Spleen (tissue), 11 donors: ENCODE results near the gene PRAF2. TPM values are rescaled to one million over a fixed set of nuclear protein-coding genes. Genes with fewer than 3 reads are reported as not detected.

Experiments used
- DNase-seq: peaks from one replicate; pipeline ENCODE4 v3.0.0-alpha.2; 2020
- H3K27ac ChIP-seq, 8 donors: fragments of 200-600 bp; sonication (generic) in 7 of 8; 1 replicate in 4 of 8; 2 replicates in 4 of 8; pipeline versions ENCODE4 v1.5.0 to v1.8.0; 2016 to 2021; ENCODE audit warnings: inconsistent platforms in 4 of 8, mild to moderate bottlenecking in 4 of 8, moderate library complexity in 1 of 8
- H3K27me3 ChIP-seq, 7 donors: fragments of 200-600 bp; sonication (generic) in 6 of 7; replicated peaks in 1 of 7; 1 replicate in 4 of 7; 2 replicates in 3 of 7; pipeline versions ENCODE4 v1.5.0 to v1.8.0; 2016 to 2021; ENCODE audit warnings: inconsistent platforms in 3 of 7, mild to moderate bottlenecking in 1 of 7
- H3K36me3 ChIP-seq, 6 donors: fragments of 200-600 bp; sonication (generic) in 5 of 6; 1 replicate in 4 of 6; 2 replicates in 2 of 6; pipeline versions ENCODE4 v1.5.0 to v1.8.0; 2016 to 2021; ENCODE audit warnings: inconsistent platforms in 2 of 6
- H3K4me1 ChIP-seq, 6 donors: fragments of 200-600 bp; sonication (generic) in 5 of 6; 1 replicate in 3 of 6; 2 replicates in 3 of 6; pipeline versions ENCODE4 v1.5.0 to v1.8.0; 2016 to 2021; ENCODE audit warnings: inconsistent platforms in 3 of 6
- H3K4me3 ChIP-seq, 8 donors: fragments of 200-600 bp; sonication (generic) in 7 of 8; 1 replicate in 4 of 8; 2 replicates in 4 of 8; pipeline versions ENCODE4 v1.5.0 to v1.8.0; 2016 to 2021; ENCODE audit warnings: inconsistent platforms in 4 of 8, mild to moderate bottlenecking in 4 of 8, moderate library complexity in 2 of 8
- H3K9me3 ChIP-seq, 8 donors: fragments of 200-600 bp; sonication (generic) in 7 of 8; 1 replicate in 4 of 8; 2 replicates in 4 of 8; pipeline versions ENCODE4 v1.5.0 to v1.8.0; 2016 to 2021; ENCODE audit warnings: inconsistent platforms in 4 of 8
- POLR2A ChIP-seq, 3 donors: fragments of 450-650 bp; IDR thresholded peaks; one replicate each; pipeline ENCODE4 v1.5.1; 2017; ENCODE audit warnings: antibody characterized with exemption in 3 of 3, mild to moderate bottlenecking in 1 of 3
- POLR2AphosphoS5 ChIP-seq, 3 donors: sonication (generic); formaldehyde crosslinking; IDR thresholded peaks; one replicate each; pipeline ENCODE4 v1.5.1; 2017; ENCODE audit warnings: antibody characterized with exemption in 3 of 3
- WGBS, 5 donors: extraction: QIAGEN DNeasy Blood & Tissue Kit in 3 of 5; methylation state at CpG; one replicate each; pipeline versions ENCODE4 v1.1.5 to v1.1.7; 2013 to 2018; 5-methylcytosine and 5-hydroxymethylcytosine counted together
- intact Hi-C: fragments of 100-400 bp; cut with DNase I; formaldehyde crosslinking; loops from one replicate; pipeline ENCODE4 v1.15.0; 2023; ENCODE audit warnings: low total_unique reads
- polyA plus RNA-seq, 3 donors: library from polyadenylated mRNA; stranded (reverse); fragments of 200-250 nt; gene quantifications; one replicate each; pipeline ENCODE4 v1.2.1, GENCODE V29; 2013
- total RNA-seq, 7 donors: library from RNA; depleted of rRNA in 3 of 7; stranded (reverse); fragments of >200 nt in 3 of 7; fragmentation: NEBNext Ultra II Directional in 4 of 7; extraction: Animal tissue kit (Norgen Biotek cat#: 25700) in 4 of 7; gene quantifications; one replicate each; pipeline versions ENCODE4 v1.1.0 to v1.2.1, GENCODE V29; 2016 to 2021
- TF ChIP-seq, protein P1 (sequence below), 11 experiments: fragments of 200-600 bp in 7 of 11; fragments of 450-650 bp in 4 of 11; sonication (generic) in 4 of 11; IDR thresholded peaks in 8 of 11; conservative IDR thresholded peaks in 3 of 11; 1 replicate in 7 of 11; 2 replicates in 4 of 11; pipeline versions ENCODE4 v1.4.0 to v1.8.0; 2016 to 2021; ENCODE audit warnings: antibody characterized with exemption in 11 of 11, inconsistent platforms in 4 of 11, mild to moderate bottlenecking in 1 of 11
- donor health status: healthy with polysubstance abuse.
- donor health status: DM: no; HTN: no; CAD: no; lungs with moderate emphysema.
- donor health status: DM: no; HTN: no; CAD: no.
- donor health status: Bipolar disorder and iron deficiency.
- donor health status: healthy.
- donor health status: DM: no; HTN: no; CAD: no.
- donor health status: DM: yes; HTN: yes; CAD: no.

PRAF2 gene
- total and polyA plus RNA-seq, 10 donors, result 15.4 to 23.7 (median 18.3) TPM

DNA sequence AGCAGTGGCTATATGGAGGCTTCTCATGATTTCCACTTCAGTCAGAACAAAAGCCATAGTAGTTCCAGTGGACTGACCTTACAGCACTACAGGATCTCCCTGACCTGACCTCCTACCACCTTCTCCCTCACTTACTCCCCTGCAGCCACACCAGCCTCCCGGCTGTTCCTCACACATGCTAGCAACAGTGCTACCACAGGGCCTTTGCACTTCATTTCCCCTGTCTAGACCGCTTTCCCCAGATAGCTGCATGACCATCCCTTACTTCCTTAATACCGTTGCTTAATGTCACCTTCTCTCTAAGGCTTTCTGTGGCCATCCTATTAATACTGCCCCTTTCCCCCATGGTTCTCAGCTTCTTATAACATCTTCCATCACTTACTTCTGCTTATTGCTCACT is 36.6 kb upstream of the PRAF2 start:
- intact Hi-C loops, result no loop called here
- WGBS, 5 donors, result 79 to 91% (median 83%) methylated on average over 3 of the region's 3 CpGs

DNA sequence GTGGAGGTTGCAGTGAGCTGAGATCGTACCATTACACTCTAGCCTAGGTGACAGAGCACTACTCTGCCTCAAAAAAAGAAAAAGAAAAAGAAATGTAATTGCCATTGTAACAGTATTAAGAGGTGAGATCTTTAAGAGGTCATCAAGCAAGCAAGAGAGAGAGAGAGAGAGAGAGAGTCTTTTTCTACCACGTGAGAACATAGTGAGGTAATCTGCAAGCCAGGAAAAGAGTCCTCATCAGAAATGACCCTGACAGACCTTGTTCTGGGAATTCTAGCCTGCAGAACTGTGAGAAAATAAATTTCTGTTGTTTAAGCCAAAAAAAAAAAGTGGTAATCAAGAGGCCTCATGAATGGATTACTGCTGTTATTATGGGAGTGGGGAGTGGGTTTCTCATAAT is 34.8 kb upstream of the PRAF2 start:
- H3K9me3 ChIP-seq, result no peaks in the 10 kb centered on the region
- H3K27me3 ChIP-seq, result no peaks in the 10 kb centered on the region
- H3K36me3 ChIP-seq, result peaks cover 0 to 50% (median 17%) of the 10 kb centered on the region in 6 donors
- H3K27ac ChIP-seq, result peak overlapping the region in 1 of 8 donors; percentile 40
- H3K4me3 ChIP-seq, result no peak overlapping the region
- WGBS, 5 donors, result 62 to 82% (median 72%) methylated on average over 2 of the region's 2 CpGs
- intact Hi-C loops, result no loop called here
- no peak for DNase-seq
- TF ChIP-seq, protein P1, sequence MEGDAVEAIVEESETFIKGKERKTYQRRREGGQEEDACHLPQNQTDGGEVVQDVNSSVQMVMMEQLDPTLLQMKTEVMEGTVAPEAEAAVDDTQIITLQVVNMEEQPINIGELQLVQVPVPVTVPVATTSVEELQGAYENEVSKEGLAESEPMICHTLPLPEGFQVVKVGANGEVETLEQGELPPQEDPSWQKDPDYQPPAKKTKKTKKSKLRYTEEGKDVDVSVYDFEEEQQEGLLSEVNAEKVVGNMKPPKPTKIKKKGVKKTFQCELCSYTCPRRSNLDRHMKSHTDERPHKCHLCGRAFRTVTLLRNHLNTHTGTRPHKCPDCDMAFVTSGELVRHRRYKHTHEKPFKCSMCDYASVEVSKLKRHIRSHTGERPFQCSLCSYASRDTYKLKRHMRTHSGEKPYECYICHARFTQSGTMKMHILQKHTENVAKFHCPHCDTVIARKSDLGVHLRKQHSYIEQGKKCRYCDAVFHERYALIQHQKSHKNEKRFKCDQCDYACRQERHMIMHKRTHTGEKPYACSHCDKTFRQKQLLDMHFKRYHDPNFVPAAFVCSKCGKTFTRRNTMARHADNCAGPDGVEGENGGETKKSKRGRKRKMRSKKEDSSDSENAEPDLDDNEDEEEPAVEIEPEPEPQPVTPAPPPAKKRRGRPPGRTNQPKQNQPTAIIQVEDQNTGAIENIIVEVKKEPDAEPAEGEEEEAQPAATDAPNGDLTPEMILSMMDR (IDR thresholded peaks at IDR 0.05 in 8 of 11, conservative IDR thresholded peaks at IDR 0.05 in 3 of 11), result no peak
- TF ChIP-seq POLR2A (IDR thresholded peaks at IDR 0.05), result no peak
- TF ChIP-seq POLR2AphosphoS5 (IDR thresholded peaks at IDR 0.05), result no peak
- no peaks in the 10 kb centered on the region for H3K4me1 ChIP-seq

More for the DNA sequence above, 36.6 kb upstream of the PRAF2 start:
- no peaks in the 10 kb centered on the region for H3K9me3 ChIP-seq
- H3K36me3 ChIP-seq, result peaks cover 0 to 68% (median 23%) of the 10 kb centered on the region in 6 donors
- no peak overlapping the region for H3K27ac ChIP-seq
- no peaks in the 10 kb centered on the region for H3K4me1 ChIP-seq
- H3K27me3 ChIP-seq, result no peaks in the 10 kb centered on the region
- TF ChIP-seq POLR2AphosphoS5 (IDR thresholded peaks at IDR 0.05) (no peak), POLR2A (IDR thresholded peaks at IDR 0.05) (no peak)
- TF ChIP-seq, protein P1 (IDR thresholded peaks at IDR 0.05 in 8 of 11, conservative IDR thresholded peaks at IDR 0.05 in 3 of 11), result no peak
- no peak for DNase-seq
- no peak overlapping the region for H3K4me3 ChIP-seq

DNA sequence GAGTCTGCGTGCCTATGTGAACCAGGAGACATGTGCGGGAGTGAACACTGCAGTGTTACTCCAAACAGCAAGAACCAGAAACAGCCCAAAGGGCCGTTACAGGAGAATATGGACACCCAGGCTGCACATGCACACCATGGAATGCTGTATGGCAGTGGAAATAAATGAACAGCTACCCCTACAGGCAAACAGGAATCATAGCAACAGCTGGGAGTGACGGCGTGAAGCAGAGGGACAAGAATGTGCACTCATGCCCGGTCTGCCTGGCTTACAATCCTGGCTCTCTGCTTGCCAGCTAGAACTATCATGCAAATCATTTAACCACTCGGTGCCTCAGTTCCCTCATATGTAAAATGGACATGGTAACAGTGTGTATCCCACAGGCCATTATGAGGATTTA is 33.1 kb upstream of the PRAF2 start:
- H3K27me3 ChIP-seq, result no peaks in the 10 kb centered on the region
- H3K4me3 ChIP-seq, result no peak overlapping the region
- no peaks in the 10 kb centered on the region for H3K9me3 ChIP-seq
- DNase-seq, result no peak
- peak in 1 of 3 donors; percentile 13 for TF ChIP-seq POLR2AphosphoS5 (IDR thresholded peaks at IDR 0.05)
- no peak for TF ChIP-seq POLR2A (IDR thresholded peaks at IDR 0.05)
- TF ChIP-seq, protein P1 (IDR thresholded peaks at IDR 0.05 in 8 of 11, conservative IDR thresholded peaks at IDR 0.05 in 3 of 11), result peak in 6 of 11 experiments; percentile 22 to 49 (median 42)
- peaks cover 0 to under 1% (median 0%) of the 10 kb centered on the region in 6 donors for H3K4me1 ChIP-seq
- WGBS, 5 donors, result 52 to 66% (median 59%) methylated on average over 7 of the region's 7 CpGs
- intact Hi-C loops, result no loop called here
- no peak overlapping the region for H3K27ac ChIP-seq
- peaks cover 0 to 33% (median 6%) of the 10 kb centered on the region in 6 donors for H3K36me3 ChIP-seq

DNA sequence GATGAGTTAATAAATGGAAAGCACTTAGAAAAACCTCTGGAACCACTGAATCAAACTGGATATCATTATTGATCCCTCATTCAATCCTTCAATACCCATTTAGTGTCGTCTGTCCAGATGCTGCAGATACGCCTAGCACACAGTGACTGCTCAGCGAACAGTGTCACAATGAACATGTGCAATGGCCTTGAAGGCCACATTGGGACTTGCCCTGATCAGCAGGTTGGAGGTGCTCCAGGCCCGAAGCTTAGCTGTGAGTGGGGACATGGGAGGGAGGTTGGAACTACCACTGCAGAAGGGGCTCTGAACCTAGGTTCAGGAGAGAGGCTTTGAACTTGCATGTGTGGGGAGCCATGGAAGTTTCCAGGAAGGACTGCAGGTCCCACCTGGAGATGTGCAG is 32.5 kb upstream of the PRAF2 start:
- H3K27me3 ChIP-seq, result no peaks in the 10 kb centered on the region
- H3K9me3 ChIP-seq, result no peaks in the 10 kb centered on the region
- TF ChIP-seq POLR2AphosphoS5 (IDR thresholded peaks at IDR 0.05) (no peak), POLR2A (IDR thresholded peaks at IDR 0.05) (no peak)
- TF ChIP-seq, protein P1 (IDR thresholded peaks at IDR 0.05 in 8 of 11, conservative IDR thresholded peaks at IDR 0.05 in 3 of 11), result no peak
- peaks cover 0 to 26% (median 5%) of the 10 kb centered on the region in 6 donors for H3K36me3 ChIP-seq
- no peak overlapping the region for H3K27ac ChIP-seq
- intact Hi-C loops, result no loop called here
- H3K4me1 ChIP-seq, result peaks cover 0 to 6% (median 6%) of the 10 kb centered on the region in 6 donors
- no peak for DNase-seq
- 94 to 100% (median 99%) methylated on average over 3 to 4 of the region's 4 CpGs for WGBS, 5 donors
- H3K4me3 ChIP-seq, result no peak overlapping the region
